ENCODE data around the gene BPIFB1. TPM values are rescaled to one million over a fixed set of nuclear protein-coding genes. Genes with fewer than 3 reads are reported as not detected.

Gene BPIFB1
- total RNA-seq, 1 donor from 2014 or later: not detected

GRCh38 chr20:33267701-33268100, 15.3 kb upstream of the BPIFB1 start:
- no peak for FAIRE-seq
- no peak for DNase-seq (ENCODE audit: low spot score in 2 of 2)

- FAIRE-seq: no peak
- no peak for DNase-seq (ENCODE audit: low spot score in 2 of 2)
Observed at GRCh38 chr20:33272155-33272873, 10.7 kb upstream of the BPIFB1 start.

- DNase-seq (ENCODE audit: low spot score in 2 of 2) (no peak), FAIRE-seq (no peak)
Observed at GRCh38 chr20:33273117-33273851, 9.7 kb upstream of the BPIFB1 start.

GRCh38 chr20:33275215-33275614, 7.8 kb upstream of the BPIFB1 start:
- no peak for DNase-seq (ENCODE audit: low spot score in 2 of 2)
- FAIRE-seq: no peak

DNA sequence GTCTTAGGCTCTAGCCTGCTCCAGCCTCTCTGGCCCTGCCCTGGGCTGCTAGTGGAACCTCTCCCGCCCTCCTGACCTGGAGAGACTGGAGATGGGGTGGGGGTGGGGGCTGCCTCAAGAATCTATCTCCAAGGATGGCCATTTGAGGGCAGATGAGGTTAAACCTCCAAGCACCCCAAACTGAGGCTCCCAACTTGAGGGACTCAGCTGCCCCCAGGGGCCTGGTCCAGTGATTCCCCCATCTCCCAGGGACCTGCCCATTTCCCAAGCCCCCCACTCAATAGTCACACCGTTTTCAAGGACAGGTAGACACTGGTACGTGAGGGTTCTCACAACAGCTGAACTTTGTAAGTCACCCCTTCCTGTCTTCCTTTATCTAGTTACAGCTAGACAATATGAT, 7.1 kb upstream of the BPIFB1 start:
- no peak for DNase-seq (ENCODE audit: low spot score in 2 of 2)
- no peak for FAIRE-seq

DNA sequence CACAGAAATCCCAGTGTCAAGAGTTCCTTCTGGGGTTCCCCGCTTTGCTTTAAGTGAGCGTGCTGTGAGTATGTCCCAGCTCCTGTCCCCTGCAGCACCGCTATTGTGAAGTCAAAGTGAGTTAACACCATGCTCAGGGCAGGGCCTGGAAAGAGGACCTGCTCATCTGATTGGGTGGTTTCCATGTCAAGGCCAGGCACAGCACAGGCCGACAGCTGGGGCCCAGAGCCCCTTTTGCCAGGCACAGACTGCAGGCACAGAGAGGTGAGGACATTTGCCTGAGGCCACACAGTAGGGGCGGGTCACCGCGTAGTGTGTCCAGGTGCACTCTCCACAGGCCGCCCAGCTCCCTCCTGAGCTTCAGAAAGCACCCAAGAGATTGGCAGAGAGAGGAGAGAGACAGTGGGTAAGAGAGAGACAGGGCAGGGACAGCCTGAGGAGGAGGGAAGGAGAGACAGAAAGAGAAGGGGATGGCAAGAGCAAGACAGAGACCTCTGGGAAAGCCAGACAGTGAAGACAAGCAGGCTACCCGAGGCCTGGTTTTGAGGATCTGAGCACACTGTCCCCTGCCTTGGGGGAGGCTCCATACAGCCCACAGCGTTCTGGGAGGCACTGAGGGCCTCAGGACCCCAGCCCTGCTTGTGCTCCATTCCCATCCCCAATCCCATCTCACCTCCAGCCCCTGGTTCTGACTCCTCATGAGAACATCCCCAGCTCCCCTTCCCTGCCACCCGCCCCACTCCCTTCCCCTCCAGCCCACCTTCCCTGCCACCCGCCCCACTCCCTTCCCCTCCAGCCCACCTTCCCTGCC, 6.5 kb upstream of the BPIFB1 start:
- FAIRE-seq (no peak), DNase-seq (ENCODE audit: low spot score in 2 of 2) (no peak)

DNA sequence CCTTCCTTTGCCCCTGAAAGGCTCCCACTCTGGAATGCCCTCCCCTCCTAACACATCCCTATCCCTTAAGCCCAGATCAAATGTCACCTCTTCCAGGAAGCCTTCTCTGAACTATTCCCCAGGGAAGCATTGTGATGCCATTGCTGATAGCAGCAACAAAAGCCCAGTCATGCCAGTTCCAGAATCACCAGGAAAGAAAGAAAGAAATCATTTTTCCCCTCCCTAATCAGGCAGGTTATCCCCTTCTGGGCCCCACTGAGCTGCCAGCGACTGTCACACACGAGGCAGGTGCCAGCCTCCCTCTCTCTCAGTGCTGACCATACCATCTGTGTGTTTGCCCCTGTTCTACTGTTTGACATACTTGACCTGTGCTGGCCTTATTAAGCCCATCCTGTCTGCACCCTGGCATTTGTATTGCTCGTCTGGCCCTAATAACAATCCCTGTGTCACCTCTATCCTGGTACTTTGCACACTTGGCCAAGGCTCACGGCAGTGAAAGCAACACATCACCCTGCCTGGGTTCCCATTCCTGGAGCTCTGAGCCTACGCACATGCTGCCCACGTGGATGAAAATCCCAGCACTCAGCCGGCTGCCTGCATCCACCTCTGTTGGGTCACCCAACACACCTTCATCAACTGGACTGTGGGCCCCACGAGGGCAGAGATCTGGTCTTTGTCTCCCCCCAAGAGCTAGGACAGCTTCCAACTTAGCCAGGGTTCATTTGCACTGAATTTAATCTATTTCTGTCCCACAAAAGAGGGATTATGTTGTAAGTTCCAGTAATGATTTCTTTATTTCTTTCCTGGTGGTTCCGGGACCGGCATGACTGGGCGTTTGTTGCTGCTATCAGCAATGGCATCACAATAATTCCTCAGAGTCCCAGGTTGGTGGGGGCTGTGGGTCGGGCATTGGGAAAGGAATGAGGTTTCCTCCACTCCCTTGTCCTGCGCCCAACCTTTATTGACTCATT, 5.3 kb upstream of the BPIFB1 start:
- FAIRE-seq: no peak
- DNase-seq (ENCODE audit: low spot score in 2 of 2): no peak

- DNase-seq (ENCODE audit: low spot score in 2 of 2) (no peak), FAIRE-seq (no peak)
Observed at GRCh38 chr20:33278700-33279099, 4.3 kb upstream of the BPIFB1 start.

DNA sequence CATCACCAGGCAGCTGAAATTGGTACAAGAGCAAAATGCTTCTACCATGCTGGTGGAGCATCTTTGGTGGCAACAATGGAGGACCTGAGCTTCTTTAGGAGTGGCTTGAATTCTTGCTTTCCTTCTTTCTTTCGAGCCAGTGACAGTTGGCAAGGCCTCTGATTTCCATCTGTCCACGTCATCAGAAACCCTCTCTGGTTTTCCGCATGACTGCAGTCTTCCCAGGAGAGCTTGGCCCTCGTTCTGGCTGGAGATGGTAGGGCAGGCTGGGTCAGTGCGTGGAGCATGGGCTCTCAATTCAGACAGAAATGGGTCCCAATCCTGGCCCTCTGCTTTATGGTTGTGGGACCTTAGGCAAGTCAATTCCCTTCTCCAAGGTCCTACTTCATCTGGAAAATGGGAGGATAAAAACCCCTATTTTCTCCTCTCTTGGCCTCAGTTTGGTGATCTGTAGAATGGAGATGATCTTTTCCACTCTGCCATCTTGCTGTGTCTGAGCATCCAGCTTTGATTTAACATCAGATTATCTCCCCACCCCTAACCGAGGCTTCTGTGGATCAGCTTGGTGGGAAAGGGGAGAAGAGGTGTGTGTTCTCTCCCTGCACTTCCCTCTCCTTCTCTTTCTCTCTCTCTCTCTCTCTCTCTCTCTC, 3.6 kb upstream of the BPIFB1 start:
- no peak for DNase-seq (ENCODE audit: low spot score in 2 of 2)
- no peak for FAIRE-seq

GRCh38 chr20:33280000-33280680, 2.9 kb upstream of the BPIFB1 start:
- DNase-seq (ENCODE audit: low spot score in 2 of 2) (no peak), FAIRE-seq (no peak)

- no peak for FAIRE-seq
- DNase-seq (ENCODE audit: low spot score in 2 of 2): no peak
Observed at GRCh38 chr20:33280775-33281174, 2.2 kb upstream of the BPIFB1 start.

- peak in 1 of 2 donors; percentile 42 for DNase-seq (ENCODE audit: low spot score in 2 of 2)
Observed at GRCh38 chr20:33281550-33282146, 1.4 kb upstream of the BPIFB1 start.

DNA sequence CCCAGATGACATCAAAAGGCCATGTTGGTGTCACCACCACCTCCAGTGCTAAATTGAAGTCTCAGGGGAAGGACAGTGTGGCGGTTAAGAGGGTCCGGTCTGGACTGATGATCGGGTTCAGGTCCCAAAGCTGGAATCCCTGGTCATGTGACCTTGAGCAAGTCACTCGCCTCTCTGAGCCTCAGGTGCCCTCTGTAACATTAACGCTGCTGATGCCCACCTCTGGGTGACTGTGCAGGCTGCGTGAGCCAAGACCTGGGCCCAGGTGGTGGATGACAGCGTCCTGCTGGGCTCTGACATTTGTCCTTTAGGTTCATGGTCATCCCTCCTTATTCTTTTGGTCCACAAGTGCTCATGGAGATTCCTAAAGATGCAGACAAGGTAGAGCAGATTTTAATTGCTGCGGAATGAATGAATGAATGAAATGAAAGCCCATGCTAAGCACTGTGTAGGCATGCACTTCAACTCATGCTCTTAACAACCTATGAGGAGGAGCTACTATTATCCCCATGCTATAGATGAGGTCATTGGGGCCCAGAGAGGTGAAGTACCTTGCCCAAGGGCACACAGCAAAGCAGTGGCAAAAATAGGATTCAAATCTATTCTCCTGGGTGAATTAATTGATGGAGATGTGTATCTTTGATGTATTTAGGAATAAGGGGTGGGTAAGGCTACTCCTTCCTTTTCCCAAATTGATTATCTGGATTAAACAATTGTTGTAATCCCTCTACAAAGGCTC, 649 bp upstream of the BPIFB1 start:
- FAIRE-seq: no peak
- DNase-seq (ENCODE audit: low spot score in 2 of 2): no peak

More at GRCh38 chr20:33281550-33282146, 1.4 kb upstream of the BPIFB1 start:
- no peak for FAIRE-seq

GRCh38 chr20:33284284-33284683, 1.3 kb downstream of the BPIFB1 start:
- FAIRE-seq (no peak), DNase-seq (ENCODE audit: low spot score in 2 of 2) (no peak)

- FAIRE-seq (no peak), DNase-seq (ENCODE audit: low spot score in 2 of 2) (no peak)
Observed at GRCh38 chr20:33284937-33285336, 1.9 kb downstream of the BPIFB1 start.

DNA sequence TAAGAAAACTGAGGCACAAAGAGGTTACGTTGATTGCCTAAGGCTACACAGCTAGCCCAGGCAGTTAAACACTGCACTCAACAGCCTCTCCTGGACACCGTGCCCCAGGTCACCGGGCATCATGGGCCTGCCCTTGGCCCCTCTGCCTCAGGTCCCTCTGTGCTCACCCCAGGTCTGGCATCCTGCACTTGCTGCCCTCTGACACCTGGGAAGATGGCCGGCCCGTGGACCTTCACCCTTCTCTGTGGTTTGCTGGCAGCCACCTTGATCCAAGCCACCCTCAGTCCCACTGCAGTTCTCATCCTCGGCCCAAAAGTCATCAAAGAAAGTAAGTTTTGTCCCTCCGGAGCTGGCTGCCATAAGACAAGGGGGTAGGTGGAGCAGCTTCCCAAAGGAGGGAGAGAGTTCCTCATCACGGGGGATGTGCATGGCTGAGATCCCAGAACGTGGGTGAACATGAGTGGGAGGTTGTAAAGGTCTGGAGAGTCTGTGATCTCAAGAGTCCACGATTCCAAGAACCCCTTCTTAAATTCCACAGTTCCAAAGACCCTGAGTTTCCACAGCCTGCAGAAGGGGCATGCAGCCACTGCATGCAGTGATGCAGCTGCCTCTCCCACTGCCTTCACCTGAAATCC, 3.0 kb downstream of the BPIFB1 start:
- no peak for FAIRE-seq
- no peak for DNase-seq (ENCODE audit: low spot score in 2 of 2)

- no peak for FAIRE-seq
Observed at GRCh38 chr20:33287884-33288283, 4.9 kb downstream of the BPIFB1 start.

More at GRCh38 chr20:33287884-33288283, 4.9 kb downstream of the BPIFB1 start:
- no peak for DNase-seq (ENCODE audit: low spot score in 2 of 2)

All from frontal cortex (tissue), 4 donors.